ENCODE data around the gene KIF1A. TPM values are rescaled to one million over a fixed set of nuclear protein-coding genes. Genes with fewer than 3 reads are reported as not detected.

The KIF1A gene
- polyA plus RNA-seq, 1 donor (not counting 4 experiments of a cell fraction or from before 2014, with no cell fraction given), result not detected

- H3K9ac ChIP-seq (ENCODE audit: control insufficient read depth, extremely low read depth, insufficient read depth, low read length), result no peak overlapping the region
- no peak overlapping the region for H3K4me2 ChIP-seq (ENCODE audit: control insufficient read depth, extremely low read depth, insufficient read depth, low read depth, low read length)
- no peak overlapping the region for H3K27ac ChIP-seq (ENCODE audit: control insufficient read depth, insufficient read depth, low read length)
- H3K9me1 ChIP-seq (ENCODE audit: control insufficient read depth, extremely low read depth, insufficient read depth, low read length), result no peaks in the 10 kb centered on the region
- no peaks in the 10 kb centered on the region for H3K36me3 ChIP-seq (ENCODE audit: control insufficient read depth in 2 of 2, extremely low read depth in 1 of 2, insufficient read depth in 2 of 2, low read length in 2 of 2)
- dilution Hi-C loops (cut with MboI; ENCODE audit: extremely low pct_ligation_motif_present, low sequenced_read_pairs), result no loop called here
- H3K4me3 ChIP-seq (ENCODE audit: control insufficient read depth in 2 of 3, extremely low read depth in 1 of 3, insufficient read depth in 2 of 3, low read depth in 1 of 3, low read length in 3 of 3), result no peak overlapping the region
- no peak for TF ChIP-seq EZH2 (IDR thresholded peaks at IDR 0.05; ENCODE audit: low read length)
- TF ChIP-seq CTCF (optimal IDR thresholded peaks at IDR 0.05 in 1 of 3, IDR thresholded peaks at IDR 0.05 in 1 of 3, conservative IDR thresholded peaks at IDR 0.05 in 1 of 3; ENCODE audit: extremely low read depth in 1 of 3, insufficient read depth in 2 of 3, low read length in 3 of 3), result no peak
- FAIRE-seq (no peak), DNase-seq (ENCODE audit: low read depth, low spot score) (no peak)
- no peaks in the 10 kb centered on the region for H3K4me1 ChIP-seq (ENCODE audit: control insufficient read depth, extremely low read depth, insufficient read depth, low read length)
- no peaks in the 10 kb centered on the region for H3K79me2 ChIP-seq (ENCODE audit: control insufficient read depth, insufficient read depth, low read length)
- no peaks in the 10 kb centered on the region for H3K9me3 ChIP-seq (ENCODE audit: control insufficient read depth, low read depth, low read length)
- H4K20me1 ChIP-seq (ENCODE audit: control insufficient read depth, extremely low read depth, insufficient read depth, low read length), result no peaks in the 10 kb centered on the region
- H3K27me3 ChIP-seq (ENCODE audit: control insufficient read depth, extremely low read depth, insufficient read depth, low read length), result peaks cover 7% of the 10 kb centered on the region
- no peak overlapping the region for H2AFZ ChIP-seq (ENCODE audit: control insufficient read depth, low read length)
These were observed 49.3 kb upstream of the KIF1A start for GRCh38 chr2:240869109-240869955.

GRCh38 chr2:240868286-240869108 is 48.5 kb upstream of the KIF1A start, which contains the start of gene AGXT:
Gene AGXT, plus strand, starts transcription at chr2:240868824. Its CDS starts 42 bp downstream, at chr2:240868866.
- H3K4me2 ChIP-seq (ENCODE audit: control insufficient read depth, extremely low read depth, insufficient read depth, low read depth, low read length), result no peak within 1 kb of the TSS
- no peak for DNase-seq (ENCODE audit: low read depth, low spot score)
- FAIRE-seq, result no peak

More at GRCh38 chr2:240868286-240869108, 48.5 kb upstream of the KIF1A start, which contains the start of gene AGXT:
- H4K20me1 ChIP-seq (ENCODE audit: control insufficient read depth, extremely low read depth, insufficient read depth, low read length), result no peaks in the 10 kb centered on the region
- H3K79me2 ChIP-seq (ENCODE audit: control insufficient read depth, insufficient read depth, low read length), result no peaks in the 10 kb centered on the region
- H3K27ac ChIP-seq (ENCODE audit: control insufficient read depth, insufficient read depth, low read length), result no peak within 1 kb of the TSS
- TF ChIP-seq CTCF (optimal IDR thresholded peaks at IDR 0.05 in 1 of 3, IDR thresholded peaks at IDR 0.05 in 1 of 3, conservative IDR thresholded peaks at IDR 0.05 in 1 of 3; ENCODE audit: extremely low read depth in 1 of 3, insufficient read depth in 2 of 3, low read length in 3 of 3), result no peak
- TF ChIP-seq EZH2 (IDR thresholded peaks at IDR 0.05; ENCODE audit: low read length), result no peak
- H3K36me3 ChIP-seq (ENCODE audit: control insufficient read depth in 2 of 2, extremely low read depth in 1 of 2, insufficient read depth in 2 of 2, low read length in 2 of 2), result no peaks in the 10 kb centered on the region
- H3K4me3 ChIP-seq (ENCODE audit: control insufficient read depth in 2 of 3, extremely low read depth in 1 of 3, insufficient read depth in 2 of 3, low read depth in 1 of 3, low read length in 3 of 3), result no peak within 1 kb of the TSS
- dilution Hi-C loops (cut with MboI; ENCODE audit: extremely low pct_ligation_motif_present, low sequenced_read_pairs), result no loop called here
- no peak within 1 kb of the TSS for H3K9ac ChIP-seq (ENCODE audit: control insufficient read depth, extremely low read depth, insufficient read depth, low read length)
- H2AFZ ChIP-seq (ENCODE audit: control insufficient read depth, low read length), result no peak within 1 kb of the TSS
- H3K9me3 ChIP-seq (ENCODE audit: control insufficient read depth, low read depth, low read length), result no peaks in the 10 kb centered on the region
- H3K9me1 ChIP-seq (ENCODE audit: control insufficient read depth, extremely low read depth, insufficient read depth, low read length), result no peaks in the 10 kb centered on the region
- peaks cover 7% of the 10 kb centered on the region for H3K27me3 ChIP-seq (ENCODE audit: control insufficient read depth, extremely low read depth, insufficient read depth, low read length)
- H3K4me1 ChIP-seq (ENCODE audit: control insufficient read depth, extremely low read depth, insufficient read depth, low read length), result no peaks in the 10 kb centered on the region
